Natural killer cell (primary cell): Measurements from ENCODE around the gene GLP2R. TPM values are rescaled to one million over a fixed set of nuclear protein-coding genes. Genes with fewer than 3 reads are reported as not detected.

Source experiments
- ATAC-seq, 3 donors: fragments of 150-1000 bp in 2 of 3; fragments of 200-7000 bp in 1 of 3; cut with Tn5 transposase; 1 replicate in 1 of 3; 2 replicates in 2 of 3; pipeline ENCODE4 v1.10.0; 2021; ENCODE audit warnings: mild to moderate bottlenecking in 2 of 3, moderate library complexity in 2 of 3
- DNase-seq, 2 donors: peaks; one replicate each; pipeline versions ENCODE4 v3.0.0 to v3.0.0-alpha.2; 2013 to 2021; ENCODE audit warnings: mixed read lengths in 1 of 2
- H3K27ac ChIP-seq: one replicate; pipeline ENCODE4 v1.5.1; 2013; ENCODE audit warnings: mild to moderate bottlenecking, low read length
- H3K27me3 ChIP-seq: one replicate; pipeline ENCODE4 v1.6.1; 2013; ENCODE audit warnings: low read length; ENCODE audit not compliant: control insufficient read depth, insufficient read depth
- H3K36me3 ChIP-seq: one replicate; pipeline ENCODE4 v1.6.1; 2013; ENCODE audit warnings: low read length; ENCODE audit not compliant: control insufficient read depth, insufficient read depth
- H3K4me1 ChIP-seq: one replicate; pipeline ENCODE4 v1.6.1; 2013; ENCODE audit warnings: low read length; ENCODE audit not compliant: control insufficient read depth, insufficient read depth
- H3K4me3 ChIP-seq: one replicate; pipeline ENCODE4 v1.5.1; 2013; ENCODE audit warnings: low read length
- H3K9me3 ChIP-seq: one replicate; pipeline ENCODE4 v1.6.1; 2013; ENCODE audit warnings: low read length; ENCODE audit not compliant: control insufficient read depth, insufficient read depth
- H3K27ac Mint-ChIP-seq, 2 donors: one replicate each; pipeline ENCODE4 v1.8.0; 2022; ENCODE audit warnings: mild to moderate bottlenecking in 2 of 2, mixed read lengths in 2 of 2, moderate library complexity in 1 of 2
- H3K27me3 Mint-ChIP-seq, 2 donors: one replicate each; pipeline ENCODE4 v1.8.0; 2022; ENCODE audit warnings: low read depth in 2 of 2, mixed read lengths in 2 of 2
- H3K36me3 Mint-ChIP-seq: one replicate; pipeline ENCODE4 v1.8.0; 2022; ENCODE audit warnings: mixed read lengths
- H3K4me1 Mint-ChIP-seq, 2 donors: one replicate each; pipeline ENCODE4 v1.8.0; 2022; ENCODE audit warnings: mixed read lengths in 2 of 2
- H3K4me3 Mint-ChIP-seq: one replicate; pipeline ENCODE4 v1.8.0; 2022; ENCODE audit warnings: mild to moderate bottlenecking, moderate library complexity, mixed read lengths
- H3K9me3 Mint-ChIP-seq, 2 donors: one replicate each; pipeline ENCODE4 v1.8.0; 2022; ENCODE audit warnings: mixed read lengths in 2 of 2
- CTCF ChIP-seq: fragments of 200-600 bp; IDR thresholded peaks from one replicate; pipeline ENCODE4 v1.8.0; 2022; ENCODE audit warnings: antibody characterized with exemption
- WGBS: methylation state at CpG from one replicate; pipeline ENCODE4 v1.1.7; 2013; ENCODE audit warnings: missing lambda C conversion rate; ENCODE audit not compliant: insufficient coverage; 5-methylcytosine and 5-hydroxymethylcytosine counted together
- intact Hi-C: fragments of 100-400 bp; cut with micrococcal nuclease; formaldehyde crosslinking; loops from one replicate; pipeline ENCODE4 v1.14.2; 2022
- total RNA-seq, 4 donors: library from RNA; stranded (reverse); fragments of 120-200 nt in 1 of 4; gene quantifications; one replicate each; pipeline versions ENCODE4 v1.2.3 to v1.2.4, GENCODE V29; 2013 to 2022

Gene GLP2R
- total RNA-seq, 3 donors from 2014 or later (not counting 1 experiment from before 2014, with no cell fraction given), result not detected

GRCh38 chr17:9860851-9861250 is 35.1 kb downstream of the GLP2R start:
- Histone ChIP-seq H3K36me3 (no peaks in the 10 kb centered on the region), H3K27ac (no peak overlapping the region), H3K4me1 (no peaks in the 10 kb centered on the region), H3K4me3 (no peak overlapping the region), H3K27me3 (no peaks in the 10 kb centered on the region), H3K9me3 (peaks cover 3% of the 10 kb centered on the region)
- no peak for TF ChIP-seq CTCF
- H3K36me3 Mint-ChIP-seq, result no peaks in the 10 kb centered on the region
- intact Hi-C loops, result no loop called here
- no peak for DNase-seq
- peaks cover 7 to 24% of the 10 kb centered on the region in 2 donors for H3K27me3 Mint-ChIP-seq
- 88% methylated on average over 7 of the region's 7 CpGs for WGBS
- H3K4me3 Mint-ChIP-seq, result no peak overlapping the region
- H3K27ac Mint-ChIP-seq, result no peak overlapping the region
- no peak for ATAC-seq
- H3K4me1 Mint-ChIP-seq, result no peaks in the 10 kb centered on the region
- H3K9me3 Mint-ChIP-seq, result no peaks in the 10 kb centered on the region

- ATAC-seq (no peak), DNase-seq (no peak)
- Histone ChIP-seq H3K4me3 (no peak overlapping the region), H3K9me3 (peaks cover 3% of the 10 kb centered on the region), H3K4me1 (no peaks in the 10 kb centered on the region), H3K36me3 (no peaks in the 10 kb centered on the region), H3K27me3 (no peaks in the 10 kb centered on the region), H3K27ac (no peak overlapping the region)
- no peaks in the 10 kb centered on the region for H3K36me3 Mint-ChIP-seq
- no peaks in the 10 kb centered on the region for H3K4me1 Mint-ChIP-seq
- H3K9me3 Mint-ChIP-seq, result no peaks in the 10 kb centered on the region
- H3K27me3 Mint-ChIP-seq, result peaks cover 7 to 33% of the 10 kb centered on the region in 2 donors
- H3K4me3 Mint-ChIP-seq, result no peak overlapping the region
- no CpG with 5 or more reads among the region's 1 CpG for WGBS
- no peak for TF ChIP-seq CTCF
- intact Hi-C loops, result no loop called here
- H3K27ac Mint-ChIP-seq, result no peak overlapping the region
These were observed 36.5 kb downstream of the GLP2R start for GRCh38 chr17:9862220-9862619.

- no peak overlapping the region for H3K4me3 ChIP-seq
- no peak for ATAC-seq
- peaks cover 3% of the 10 kb centered on the region for H3K9me3 ChIP-seq
- TF ChIP-seq CTCF, result no peak
- H3K36me3 ChIP-seq, result no peaks in the 10 kb centered on the region
- H3K4me1 Mint-ChIP-seq, result no peaks in the 10 kb centered on the region
- H3K9me3 Mint-ChIP-seq, result no peaks in the 10 kb centered on the region
- DNase-seq, result no peak
- WGBS, result 86% methylated on average over 3 of the region's 4 CpGs
- H3K27me3 Mint-ChIP-seq, result peaks cover 9 to 41% of the 10 kb centered on the region in 2 donors
- H3K27ac ChIP-seq, result no peak overlapping the region
- intact Hi-C loops, result no loop called here
- no peaks in the 10 kb centered on the region for H3K4me1 ChIP-seq
- H3K4me3 Mint-ChIP-seq, result no peak overlapping the region
- no peaks in the 10 kb centered on the region for H3K36me3 Mint-ChIP-seq
- H3K27ac Mint-ChIP-seq, result no peak overlapping the region
- no peaks in the 10 kb centered on the region for H3K27me3 ChIP-seq
These were observed 37.2 kb downstream of the GLP2R start for GRCh38 chr17:9862949-9863348.

- WGBS, result 27% methylated on average over 1 of the region's 1 CpG
These were observed 39.9 kb downstream of the GLP2R start for GRCh38 chr17:9865586-9865985.

More at GRCh38 chr17:9865586-9865985, 39.9 kb downstream of the GLP2R start:
- no peak overlapping the region for H3K27ac Mint-ChIP-seq
- no peaks in the 10 kb centered on the region for H3K36me3 Mint-ChIP-seq
- no peaks in the 10 kb centered on the region for H3K4me1 Mint-ChIP-seq
- no peaks in the 10 kb centered on the region for H3K27me3 ChIP-seq
- intact Hi-C loops, result no loop called here
- no peak overlapping the region for H3K27ac ChIP-seq
- no peaks in the 10 kb centered on the region for H3K4me1 ChIP-seq
- no peak for ATAC-seq
- no peak overlapping the region for H3K4me3 ChIP-seq
- H3K27me3 Mint-ChIP-seq, result peaks cover 14 to 55% of the 10 kb centered on the region in 2 donors
- H3K36me3 ChIP-seq, result no peaks in the 10 kb centered on the region
- DNase-seq, result no peak
- TF ChIP-seq CTCF, result no peak
- H3K9me3 ChIP-seq, result no peaks in the 10 kb centered on the region
- no peak overlapping the region for H3K4me3 Mint-ChIP-seq
- no peaks in the 10 kb centered on the region for H3K9me3 Mint-ChIP-seq
